OCI-LY1 (cell line): Measurements from ENCODE around the gene TAS1R1.

Source experiments
- EZH2 ChIP-seq: fragments of 200-600 bp; sonication (generic), shearing (Covaris generic); IDR thresholded peaks from 2 replicates; pipeline ENCODE4 v1.8.0; 2017; ENCODE audit warnings: borderline replicate concordance, mixed run types, mild to moderate bottlenecking, antibody characterized with exemption, low read length, moderate library complexity, mixed read lengths
- TF ChIP-seq, protein P1 (sequence below): fragments of 200-600 bp; sonication (generic), shearing (Covaris generic); IDR thresholded peaks from 2 replicates; pipeline ENCODE4 v1.5.1; 2017; ENCODE audit warnings: mild to moderate bottlenecking, antibody characterized with exemption, low read length, moderate library complexity, mixed read lengths

DNA sequence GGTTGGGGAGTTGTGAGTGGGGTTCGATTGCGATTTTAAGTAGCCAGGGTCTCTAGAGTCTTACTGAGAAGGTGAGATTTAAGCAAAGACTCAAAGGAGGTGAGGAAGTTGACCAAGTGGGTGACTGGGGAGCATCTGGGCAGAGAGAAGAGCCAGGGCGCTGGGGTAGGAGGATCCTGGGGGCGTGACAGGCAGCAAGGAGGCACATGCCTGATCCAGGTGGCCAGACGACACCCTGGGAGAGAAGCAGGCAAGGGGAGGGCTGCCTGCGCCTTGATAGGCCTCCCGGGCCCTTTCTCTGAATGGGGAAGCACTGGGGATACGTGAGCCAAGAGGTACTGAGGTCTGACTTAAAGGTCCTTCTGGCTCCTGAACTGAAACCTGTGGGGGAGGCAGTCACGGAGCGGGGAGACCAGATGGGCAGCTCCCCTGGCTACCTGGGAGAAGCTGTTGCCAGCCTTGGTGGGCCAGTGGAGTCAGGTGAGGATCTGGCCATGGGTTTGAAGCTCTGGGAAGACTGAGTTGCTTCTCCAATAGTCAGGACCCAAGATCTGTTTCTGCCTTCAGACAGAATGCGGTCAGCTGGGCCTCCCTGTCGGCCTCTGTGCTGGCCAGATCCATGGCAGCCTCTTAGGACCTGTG is 30.1 kb downstream of the TAS1R1 start:
- TF ChIP-seq EZH2: no peak
- TF ChIP-seq, protein P1, sequence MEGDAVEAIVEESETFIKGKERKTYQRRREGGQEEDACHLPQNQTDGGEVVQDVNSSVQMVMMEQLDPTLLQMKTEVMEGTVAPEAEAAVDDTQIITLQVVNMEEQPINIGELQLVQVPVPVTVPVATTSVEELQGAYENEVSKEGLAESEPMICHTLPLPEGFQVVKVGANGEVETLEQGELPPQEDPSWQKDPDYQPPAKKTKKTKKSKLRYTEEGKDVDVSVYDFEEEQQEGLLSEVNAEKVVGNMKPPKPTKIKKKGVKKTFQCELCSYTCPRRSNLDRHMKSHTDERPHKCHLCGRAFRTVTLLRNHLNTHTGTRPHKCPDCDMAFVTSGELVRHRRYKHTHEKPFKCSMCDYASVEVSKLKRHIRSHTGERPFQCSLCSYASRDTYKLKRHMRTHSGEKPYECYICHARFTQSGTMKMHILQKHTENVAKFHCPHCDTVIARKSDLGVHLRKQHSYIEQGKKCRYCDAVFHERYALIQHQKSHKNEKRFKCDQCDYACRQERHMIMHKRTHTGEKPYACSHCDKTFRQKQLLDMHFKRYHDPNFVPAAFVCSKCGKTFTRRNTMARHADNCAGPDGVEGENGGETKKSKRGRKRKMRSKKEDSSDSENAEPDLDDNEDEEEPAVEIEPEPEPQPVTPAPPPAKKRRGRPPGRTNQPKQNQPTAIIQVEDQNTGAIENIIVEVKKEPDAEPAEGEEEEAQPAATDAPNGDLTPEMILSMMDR: no peak
